Amniotic epithelial cell (primary cell): ENCODE data around the gene PLCXD1.
A peak's percentile ranks its signal among the peaks of the same experiment; 100 is the strongest.
"Not testable (repeated sequence)": the region's sequence is repeated elsewhere in the genome, so short reads cannot be mapped to it uniquely, and the experiment has no call there.

ENCODE experiments used
- DNase-seq: peaks from one replicate; pipeline ENCODE4 v3.0.0-alpha.2; 2010; ENCODE audit warnings: low read depth

Gene PLCXD1

GRCh38 chrX:264006-264405 is 17.2 kb upstream of the PLCXD1 start:
- DNase-seq, result not testable (repeated sequence)

GRCh38 chrX:264634-265455 is 16.3 kb upstream of the PLCXD1 start:
- DNase-seq, result peak; percentile 71

- no peak for DNase-seq
Measured at GRCh38 chrX:265502-265901, 15.7 kb upstream of the PLCXD1 start.

GRCh38 chrX:267771-268261 is 13.4 kb upstream of the PLCXD1 start:
- DNase-seq, result no peak

- no peak for DNase-seq
Measured at GRCh38 chrX:270848-271367, 10.3 kb upstream of the PLCXD1 start.

GRCh38 chrX:274904-275475 is 6.2 kb upstream of the PLCXD1 start:
- no peak for DNase-seq

GRCh38 chrX:275476-275966 is 5.7 kb upstream of the PLCXD1 start:
- DNase-seq, result no peak

- DNase-seq, result no peak
Measured at GRCh38 chrX:275967-276580, 5.1 kb upstream of the PLCXD1 start.

- DNase-seq, result peak; percentile 37
Measured at GRCh38 chrX:276581-277201, 4.5 kb upstream of the PLCXD1 start.

- not testable (repeated sequence) for DNase-seq
Measured at GRCh38 chrX:279757-280604, 1.2 kb upstream of the PLCXD1 start.

- not testable (repeated sequence) for DNase-seq
Measured at GRCh38 chrX:280722-281121, 459 bp upstream of the PLCXD1 start.

GRCh38 chrX:282000-282681 is 960 bp downstream of the PLCXD1 start:
- DNase-seq, result not testable (repeated sequence)

GRCh38 chrX:283115-283845 is 2.1 kb downstream of the PLCXD1 start:
- DNase-seq, result peak; percentile 87

- DNase-seq, result no peak
Measured at GRCh38 chrX:285076-285677, 4.0 kb downstream of the PLCXD1 start.

- DNase-seq, result no peak
Measured at GRCh38 chrX:287670-288069, 6.5 kb downstream of the PLCXD1 start.

GRCh38 chrX:288561-288991 is 7.4 kb downstream of the PLCXD1 start:
- DNase-seq, result no peak

GRCh38 chrX:290476-291166 is 9.4 kb downstream of the PLCXD1 start:
- no peak for DNase-seq

- DNase-seq, result no peak
Measured at GRCh38 chrX:291411-291901, 10.3 kb downstream of the PLCXD1 start.
